ENCODE results near the gene EIF4G1. TPM values are rescaled to one million over a fixed set of nuclear protein-coding genes. Genes with fewer than 3 reads are reported as not detected.

EIF4G1 gene
- total RNA-seq, 1 experiment from 2014 or later, result 496 TPM

DNA sequence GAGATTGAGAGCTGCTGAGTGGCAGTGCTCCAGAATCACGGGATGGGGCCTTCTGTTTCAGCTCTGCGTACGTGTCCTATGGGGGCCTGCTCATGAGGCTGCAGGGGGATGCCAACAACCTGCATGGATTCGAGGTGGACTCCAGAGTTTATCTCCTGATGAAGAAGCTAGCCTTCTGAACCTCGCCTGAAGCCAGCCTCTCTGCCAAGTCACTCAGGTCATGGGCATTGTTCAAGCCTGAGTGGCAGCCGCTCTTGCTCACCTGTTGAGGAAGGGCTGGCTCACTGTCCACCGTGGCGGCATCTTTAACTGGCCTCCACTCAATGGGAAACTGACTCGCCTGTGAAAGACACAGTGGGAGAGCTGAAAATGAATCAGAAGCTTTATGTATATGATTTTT lies 53.7 kb downstream of the EIF4G1 start:
- ChIA-PET RAD21 (ENCODE audit: low non-redundant PET in 1 of 2, low total read pairs in 2 of 2, uncharacterized antibody in 2 of 2, unreplicated experiment in 2 of 2) (interaction anchor here in 1 of 2 experiments (0.6 kb wide), 1 partner anchor 157 kb away, joined by 4 read pairs; no protein-coding TSS in a partner anchor), POLR2A (interaction anchor here (0.8 kb wide), 1 partner anchor 146 kb away, joined by 3 read pairs; no protein-coding TSS in a partner anchor), CTCF (no interaction called here)
- intact Hi-C loops (cut with micrococcal nuclease), result no loop called here
- Histone ChIP-seq H3K27ac (ENCODE audit: low read depth, low read length) (no peak overlapping the region), H2AFZ (ENCODE audit: low read depth, low read length, poor library complexity, severe bottlenecking) (no peak overlapping the region), H3K27me3 (ENCODE audit: insufficient read depth, low read length) (no peaks in the 10 kb centered on the region), H3K9me2 (ENCODE audit: insufficient read depth) (no peaks in the 10 kb centered on the region), H3K4me3 (replicated peaks in 1 of 2; ENCODE audit: low read depth in 1 of 2, low read length in 2 of 2) (no peak overlapping the region), H3K9me3 (ENCODE audit: control insufficient read depth in 1 of 2, insufficient read depth in 1 of 2, low read depth in 1 of 2, low read length in 2 of 2) (no peaks in the 10 kb centered on the region), H4K20me1 (ENCODE audit: insufficient read depth) (peaks cover 5% of the 10 kb centered on the region; the same call in 1 of the 2 replicates), H3K79me2 (ENCODE audit: insufficient read depth, low read length) (peaks cover 33% of the 10 kb centered on the region), H3K4me2 (ENCODE audit: low read length) (no peak overlapping the region), H3K9ac (ENCODE audit: low read length) (no peak overlapping the region), H3K36me3 (ENCODE audit: control insufficient read depth in 1 of 2, insufficient read depth in 2 of 2, low read length in 2 of 2) (peaks cover 29 to 39% of the 10 kb centered on the region in 2 experiments; a peak in 3 of 4 replicates), H3K4me1 (ENCODE audit: control insufficient read depth in 1 of 2, insufficient read depth in 2 of 2, low read length in 2 of 2) (peaks cover 10 to 24% of the 10 kb centered on the region in 2 experiments)
- DNase-seq (ENCODE audit: low read depth, low spot score) (no peak), ATAC-seq (no peak)
- TF ChIP-seq TCF7L2 (IDR thresholded peaks at IDR 0.05; ENCODE audit: borderline replicate concordance, extremely low read depth, insufficient read depth, insufficient read length) (no peak), ZNF274 (IDR thresholded peaks at IDR 0.05; ENCODE audit: low read depth, low read length) (no peak), CBX3 (IDR thresholded peaks at IDR 0.05; ENCODE audit: low read depth) (no peak), SRF (IDR thresholded peaks at IDR 0.05; ENCODE audit: low read depth) (no peak), EGR1 (IDR thresholded peaks at IDR 0.05; ENCODE audit: low read depth) (no peak), REST (IDR thresholded peaks at IDR 0.05; ENCODE audit: low read depth) (no peak), POLR2A (IDR thresholded peaks at IDR 0.05; ENCODE audit: borderline replicate concordance, extremely low read depth, insufficient read depth, insufficient read length) (no peak), JUND (IDR thresholded peaks at IDR 0.05) (no peak), EZH2 (IDR thresholded peaks at IDR 0.05) (no peak), YY1 (IDR thresholded peaks at IDR 0.05; ENCODE audit: extremely low read depth, insufficient replicate concordance, low read depth, low read length) (no peak), CTCF (IDR thresholded peaks at IDR 0.05 in 2 of 3, conservative IDR thresholded peaks at IDR 0.05 in 1 of 3; ENCODE audit: borderline replicate concordance in 1 of 3, insufficient read depth in 1 of 3, low read depth in 2 of 3, low read length in 2 of 3) (no peak), SIN3A (IDR thresholded peaks at IDR 0.05; ENCODE audit: low read depth) (no peak), CEBPB (IDR thresholded peaks at IDR 0.05; ENCODE audit: low read depth) (no peak), EZH2phosphoT487 (IDR thresholded peaks at IDR 0.05; ENCODE audit: borderline replicate concordance) (no peak)
- TF ChIP-seq, protein P1, sequence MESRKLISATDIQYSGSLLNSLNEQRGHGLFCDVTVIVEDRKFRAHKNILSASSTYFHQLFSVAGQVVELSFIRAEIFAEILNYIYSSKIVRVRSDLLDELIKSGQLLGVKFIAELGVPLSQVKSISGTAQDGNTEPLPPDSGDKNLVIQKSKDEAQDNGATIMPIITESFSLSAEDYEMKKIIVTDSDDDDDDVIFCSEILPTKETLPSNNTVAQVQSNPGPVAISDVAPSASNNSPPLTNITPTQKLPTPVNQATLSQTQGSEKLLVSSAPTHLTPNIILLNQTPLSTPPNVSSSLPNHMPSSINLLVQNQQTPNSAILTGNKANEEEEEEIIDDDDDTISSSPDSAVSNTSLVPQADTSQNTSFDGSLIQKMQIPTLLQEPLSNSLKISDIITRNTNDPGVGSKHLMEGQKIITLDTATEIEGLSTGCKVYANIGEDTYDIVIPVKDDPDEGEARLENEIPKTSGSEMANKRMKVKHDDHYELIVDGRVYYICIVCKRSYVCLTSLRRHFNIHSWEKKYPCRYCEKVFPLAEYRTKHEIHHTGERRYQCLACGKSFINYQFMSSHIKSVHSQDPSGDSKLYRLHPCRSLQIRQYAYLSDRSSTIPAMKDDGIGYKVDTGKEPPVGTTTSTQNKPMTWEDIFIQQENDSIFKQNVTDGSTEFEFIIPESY (IDR thresholded peaks at IDR 0.05; ENCODE audit: extremely low read depth, insufficient replicate concordance, low read length), result no peak
- TF ChIP-seq, protein P2, sequence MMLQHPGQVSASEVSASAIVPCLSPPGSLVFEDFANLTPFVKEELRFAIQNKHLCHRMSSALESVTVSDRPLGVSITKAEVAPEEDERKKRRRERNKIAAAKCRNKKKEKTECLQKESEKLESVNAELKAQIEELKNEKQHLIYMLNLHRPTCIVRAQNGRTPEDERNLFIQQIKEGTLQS (IDR thresholded peaks at IDR 0.05), result no peak
- TF ChIP-seq, protein P3, sequence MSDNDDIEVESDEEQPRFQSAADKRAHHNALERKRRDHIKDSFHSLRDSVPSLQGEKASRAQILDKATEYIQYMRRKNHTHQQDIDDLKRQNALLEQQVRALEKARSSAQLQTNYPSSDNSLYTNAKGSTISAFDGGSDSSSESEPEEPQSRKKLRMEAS (IDR thresholded peaks at IDR 0.05), result no peak
- BruUV-seq (replicated peaks), result no TSS peak

All from HCT116 (cell line).